ENCODE data around the gene NEURL1. TPM values are rescaled to one million over a fixed set of nuclear protein-coding genes. Genes with fewer than 3 reads are reported as not detected.
"Not testable (repeated sequence)": the region's sequence is repeated elsewhere in the genome, so short reads cannot be mapped to it uniquely, and the experiment has no call there.

The NEURL1 gene
- total RNA-seq, 2 donors from 2014 or later: 0.50 to 1.1 TPM

DNA sequence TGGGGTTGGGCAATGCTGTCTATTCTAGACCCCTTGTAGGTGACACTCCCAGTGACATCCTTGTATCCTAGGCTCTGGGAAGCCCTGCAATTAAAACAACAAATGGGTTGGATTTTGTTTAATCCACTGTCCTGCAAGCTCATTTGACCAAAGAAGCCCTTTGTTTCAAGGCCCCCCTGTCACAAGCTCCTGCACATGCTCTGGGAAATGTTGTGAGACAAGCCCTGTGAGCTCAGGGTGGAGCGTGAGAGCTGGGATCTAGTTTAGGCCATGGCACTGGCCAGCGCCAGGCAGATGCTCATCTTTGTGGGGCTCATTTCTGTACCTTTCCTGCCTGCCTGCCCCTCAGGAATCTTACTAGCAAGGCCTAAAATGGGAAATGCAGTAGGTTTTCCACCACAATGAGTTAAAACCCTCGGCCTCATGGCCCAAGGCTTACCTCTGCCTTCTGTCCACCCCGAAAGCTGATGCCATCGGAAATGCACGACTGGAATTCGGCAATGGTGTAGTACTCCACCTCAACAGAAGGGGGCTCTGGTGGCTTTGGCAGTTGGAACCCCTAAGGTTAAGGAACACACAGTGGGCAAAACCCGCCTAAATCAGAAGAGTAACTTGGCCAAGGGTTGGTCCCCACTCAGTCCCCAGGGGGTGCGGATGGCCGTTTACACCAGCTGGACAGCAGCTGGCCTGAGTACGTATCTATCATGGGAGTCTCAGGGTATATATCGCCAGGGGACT is 112.0 kb downstream of the NEURL1 start:
- peak overlapping the region; percentile 33 for H3K4me3 Mint-ChIP-seq
- DNase-seq: peak in 1 of 3 donors; percentile 47
- H3K4me1 Mint-ChIP-seq: no peaks in the 10 kb centered on the region
- H3K36me3 Mint-ChIP-seq (ENCODE audit: low read depth): peaks cover 2% of the 10 kb centered on the region
- H3K27me3 Mint-ChIP-seq: no peaks in the 10 kb centered on the region
- ATAC-seq: peak; percentile 54
- H3K27ac Mint-ChIP-seq: no peak overlapping the region
- no peaks in the 10 kb centered on the region for H3K9me3 ChIP-seq (ENCODE audit: control insufficient read depth, low read length, poor library complexity, severe bottlenecking)

- DNase-seq; H3K36me3 Mint-ChIP-seq (ENCODE audit: low read depth); ATAC-seq: not testable (repeated sequence)
These were observed 112.6 kb downstream of the NEURL1 start for GRCh38 chr10:103606097-103606438.

GRCh38 chr10:103607051-103607450 is 113.5 kb downstream of the NEURL1 start:
- H3K27me3 Mint-ChIP-seq; DNase-seq; H3K27ac Mint-ChIP-seq; H3K9me3 ChIP-seq (ENCODE audit: control insufficient read depth, low read length, poor library complexity, severe bottlenecking); H3K4me3 Mint-ChIP-seq; H3K36me3 Mint-ChIP-seq (ENCODE audit: low read depth); H3K4me1 Mint-ChIP-seq; ATAC-seq: not testable (repeated sequence)

More at GRCh38 chr10:103606097-103606438, 112.6 kb downstream of the NEURL1 start:
- not testable (repeated sequence) for H3K4me1 Mint-ChIP-seq; H3K27ac Mint-ChIP-seq; H3K27me3 Mint-ChIP-seq; H3K9me3 ChIP-seq (ENCODE audit: control insufficient read depth, low read length, poor library complexity, severe bottlenecking)
- peak overlapping the region; percentile 33 for H3K4me3 Mint-ChIP-seq

GRCh38 chr10:103608056-103608455 is 114.6 kb downstream of the NEURL1 start:
- not testable (repeated sequence) for H3K4me1 Mint-ChIP-seq; DNase-seq; H3K4me3 Mint-ChIP-seq; H3K36me3 Mint-ChIP-seq (ENCODE audit: low read depth); H3K27me3 Mint-ChIP-seq; H3K9me3 ChIP-seq (ENCODE audit: control insufficient read depth, low read length, poor library complexity, severe bottlenecking); H3K27ac Mint-ChIP-seq; ATAC-seq

- Mint-ChIP-seq H3K27me3 (no peaks in the 10 kb centered on the region), H3K27ac (peak overlapping the region; percentile 27), H3K4me3 (no peak overlapping the region)
These were observed 116.0 kb downstream of the NEURL1 start for GRCh38 chr10:103609231-103610082.

DNA sequence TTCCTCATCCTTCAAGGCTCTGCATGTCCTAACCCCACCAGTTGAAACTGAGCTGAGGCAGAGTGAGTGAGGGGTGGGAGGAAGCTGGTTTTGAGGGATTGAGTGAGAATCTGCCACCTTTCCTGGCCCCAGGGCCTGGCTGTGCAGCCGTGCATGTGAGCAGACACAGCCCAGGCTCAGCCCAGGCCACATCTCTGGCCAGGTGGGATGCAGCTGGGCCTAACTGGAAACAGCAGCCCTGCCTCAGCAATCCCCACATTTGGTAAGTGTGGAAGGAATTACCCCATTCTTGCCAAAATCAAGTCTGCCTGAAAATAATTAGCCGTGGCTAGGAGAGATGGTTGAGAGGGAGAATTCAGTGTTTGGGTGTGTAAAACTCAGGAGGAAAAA is 116.6 kb downstream of the NEURL1 start:
- peaks cover 5% of the 10 kb centered on the region for H3K4me1 Mint-ChIP-seq
- no peak overlapping the region for H3K4me3 Mint-ChIP-seq
- no peak for DNase-seq
- peak overlapping the region; percentile 27 for H3K27ac Mint-ChIP-seq
- H3K27me3 Mint-ChIP-seq: no peaks in the 10 kb centered on the region
- H3K36me3 Mint-ChIP-seq (ENCODE audit: low read depth): no peaks in the 10 kb centered on the region
- ATAC-seq: no peak
- H3K9me3 ChIP-seq (ENCODE audit: control insufficient read depth, low read length, poor library complexity, severe bottlenecking): no peaks in the 10 kb centered on the region

More at GRCh38 chr10:103609231-103610082, 116.0 kb downstream of the NEURL1 start:
- no peaks in the 10 kb centered on the region for H3K36me3 Mint-ChIP-seq (ENCODE audit: low read depth)
- DNase-seq (no peak), ATAC-seq (no peak)
- peaks cover 2% of the 10 kb centered on the region for H3K4me1 Mint-ChIP-seq
- no peaks in the 10 kb centered on the region for H3K9me3 ChIP-seq (ENCODE audit: control insufficient read depth, low read length, poor library complexity, severe bottlenecking)

GRCh38 chr10:103610921-103611511 is 117.5 kb downstream of the NEURL1 start:
- Mint-ChIP-seq H3K36me3 (ENCODE audit: low read depth) (no peaks in the 10 kb centered on the region), H3K27me3 (no peaks in the 10 kb centered on the region), H3K4me1 (peaks cover 5% of the 10 kb centered on the region), H3K27ac (no peak overlapping the region), H3K4me3 (no peak overlapping the region)
- DNase-seq (no peak), ATAC-seq (no peak)
- no peaks in the 10 kb centered on the region for H3K9me3 ChIP-seq (ENCODE audit: control insufficient read depth, low read length, poor library complexity, severe bottlenecking)

DNA sequence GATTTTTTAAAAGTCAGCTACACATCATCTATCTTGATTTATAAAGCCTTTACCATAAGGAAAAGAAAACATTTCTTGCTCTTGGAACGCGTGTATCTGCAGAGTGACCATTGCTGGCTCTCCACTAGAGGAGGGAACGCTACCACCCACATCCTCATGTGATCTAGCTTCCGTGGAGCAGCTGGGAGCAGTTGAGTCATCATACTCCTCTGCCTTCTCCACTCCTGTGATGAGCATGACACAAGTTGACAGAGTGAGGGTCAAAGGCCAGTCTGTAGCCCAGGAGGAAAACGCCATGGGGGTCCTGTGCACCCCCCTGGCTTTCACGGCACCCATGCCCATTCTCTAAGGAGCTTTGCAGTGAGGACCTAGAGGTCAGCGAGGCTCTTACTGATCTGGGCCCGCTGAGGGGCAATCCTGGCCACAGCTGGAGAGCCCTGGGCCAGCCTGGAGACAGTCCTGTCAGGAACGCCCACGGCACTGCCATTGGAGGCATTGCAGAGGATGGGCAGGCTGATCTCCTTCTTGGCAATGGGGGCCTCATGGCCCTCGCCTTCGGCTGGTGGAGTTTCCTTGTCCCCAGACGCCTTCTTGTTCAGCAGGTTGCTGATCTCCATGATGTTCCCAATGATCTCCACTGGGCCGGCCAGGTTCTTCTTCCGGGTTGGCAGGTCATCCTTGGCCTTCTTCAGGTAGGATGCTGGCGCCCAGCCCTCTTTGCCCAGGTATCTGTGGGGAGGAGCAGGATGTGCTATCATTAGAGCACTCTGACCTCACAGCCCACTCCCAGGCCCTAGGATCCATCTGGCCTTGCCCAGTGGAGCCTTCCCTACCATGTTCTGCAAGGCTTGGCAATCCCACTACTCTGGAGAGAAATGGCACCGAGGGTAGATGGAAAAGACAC is 119.2 kb downstream of the NEURL1 start:
- H3K27ac Mint-ChIP-seq: no peak overlapping the region
- no peaks in the 10 kb centered on the region for H3K9me3 ChIP-seq (ENCODE audit: control insufficient read depth, low read length, poor library complexity, severe bottlenecking)
- no peak overlapping the region for H3K4me3 Mint-ChIP-seq
- DNase-seq: no peak
- no peaks in the 10 kb centered on the region for H3K36me3 Mint-ChIP-seq (ENCODE audit: low read depth)
- peaks cover 5% of the 10 kb centered on the region for H3K4me1 Mint-ChIP-seq
- H3K27me3 Mint-ChIP-seq: no peaks in the 10 kb centered on the region
- no peak for ATAC-seq

GRCh38 chr10:103613616-103614015 is 120.1 kb downstream of the NEURL1 start:
- H3K9me3 ChIP-seq (ENCODE audit: control insufficient read depth, low read length, poor library complexity, severe bottlenecking): no peaks in the 10 kb centered on the region
- ATAC-seq (no peak), DNase-seq (no peak)
- no peaks in the 10 kb centered on the region for H3K36me3 Mint-ChIP-seq (ENCODE audit: low read depth)
- H3K4me3 Mint-ChIP-seq: no peak overlapping the region
- H3K27me3 Mint-ChIP-seq: no peaks in the 10 kb centered on the region
- H3K4me1 Mint-ChIP-seq: peaks cover 5% of the 10 kb centered on the region
- H3K27ac Mint-ChIP-seq: no peak overlapping the region

- no peak for ATAC-seq
- Mint-ChIP-seq H3K36me3 (ENCODE audit: low read depth) (no peaks in the 10 kb centered on the region), H3K4me3 (no peak overlapping the region), H3K27me3 (no peaks in the 10 kb centered on the region), H3K27ac (peak overlapping the region; percentile 54), H3K4me1 (peaks cover 5% of the 10 kb centered on the region)
- no peaks in the 10 kb centered on the region for H3K9me3 ChIP-seq (ENCODE audit: control insufficient read depth, low read length, poor library complexity, severe bottlenecking)
- no peak for DNase-seq
These were observed 121.0 kb downstream of the NEURL1 start for GRCh38 chr10:103614306-103615158.

- Mint-ChIP-seq H3K27me3 (no peaks in the 10 kb centered on the region), H3K4me3 (no peak overlapping the region), H3K4me1 (peaks cover 9% of the 10 kb centered on the region), H3K36me3 (ENCODE audit: low read depth) (peaks cover 4% of the 10 kb centered on the region), H3K27ac (no peak overlapping the region)
- DNase-seq: no peak
- ATAC-seq: no peak
- H3K9me3 ChIP-seq (ENCODE audit: control insufficient read depth, low read length, poor library complexity, severe bottlenecking): no peaks in the 10 kb centered on the region
These were observed 123.4 kb downstream of the NEURL1 start for GRCh38 chr10:103616705-103617601.
